ENCODE measurements around the gene LRRTM3.

Gene LRRTM3

DNA sequence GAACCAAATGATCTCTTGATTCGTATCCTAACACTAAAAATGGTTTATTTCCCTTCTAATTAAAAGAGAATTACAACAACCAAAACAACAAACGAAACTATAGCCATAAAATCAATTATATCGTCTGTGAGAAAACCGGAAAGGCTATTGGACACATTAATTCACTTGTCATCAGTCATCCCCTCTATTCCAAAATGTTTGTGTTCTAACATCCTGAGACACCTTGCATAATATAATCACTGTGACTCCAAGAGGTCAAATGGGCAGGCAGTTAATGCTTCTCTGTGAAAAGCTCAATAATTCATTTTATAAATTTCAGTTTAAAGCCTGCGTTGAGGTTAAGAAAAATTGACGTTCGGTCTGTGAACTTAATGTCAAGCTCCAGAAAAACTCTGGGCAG is 463 bp upstream of the LRRTM3 start:
- TF ChIP-seq, protein P1, sequence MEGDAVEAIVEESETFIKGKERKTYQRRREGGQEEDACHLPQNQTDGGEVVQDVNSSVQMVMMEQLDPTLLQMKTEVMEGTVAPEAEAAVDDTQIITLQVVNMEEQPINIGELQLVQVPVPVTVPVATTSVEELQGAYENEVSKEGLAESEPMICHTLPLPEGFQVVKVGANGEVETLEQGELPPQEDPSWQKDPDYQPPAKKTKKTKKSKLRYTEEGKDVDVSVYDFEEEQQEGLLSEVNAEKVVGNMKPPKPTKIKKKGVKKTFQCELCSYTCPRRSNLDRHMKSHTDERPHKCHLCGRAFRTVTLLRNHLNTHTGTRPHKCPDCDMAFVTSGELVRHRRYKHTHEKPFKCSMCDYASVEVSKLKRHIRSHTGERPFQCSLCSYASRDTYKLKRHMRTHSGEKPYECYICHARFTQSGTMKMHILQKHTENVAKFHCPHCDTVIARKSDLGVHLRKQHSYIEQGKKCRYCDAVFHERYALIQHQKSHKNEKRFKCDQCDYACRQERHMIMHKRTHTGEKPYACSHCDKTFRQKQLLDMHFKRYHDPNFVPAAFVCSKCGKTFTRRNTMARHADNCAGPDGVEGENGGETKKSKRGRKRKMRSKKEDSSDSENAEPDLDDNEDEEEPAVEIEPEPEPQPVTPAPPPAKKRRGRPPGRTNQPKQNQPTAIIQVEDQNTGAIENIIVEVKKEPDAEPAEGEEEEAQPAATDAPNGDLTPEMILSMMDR (IDR thresholded peaks at IDR 0.05; ENCODE audit: borderline replicate concordance, extremely low read depth, low read length, poor library complexity, severe bottlenecking) = no peak
- no peak for TF ChIP-seq EZH2 (IDR thresholded peaks at IDR 0.05; ENCODE audit: borderline replicate concordance, low read depth, low read length, severe bottlenecking)
- Histone ChIP-seq H3K27ac (ENCODE audit: low read length) (no peak overlapping the region), H3K4me3 (ENCODE audit: low read depth in 1 of 2, low read length in 2 of 2) (no peak overlapping the region), H3K4me1 (ENCODE audit: insufficient read depth, low read length) (no peaks in the 10 kb centered on the region), H3K4me2 (ENCODE audit: insufficient read depth, low read length) (no peak overlapping the region), H3K79me2 (ENCODE audit: insufficient read depth, low read length) (no peaks in the 10 kb centered on the region), H3K27me3 (ENCODE audit: insufficient read depth, low read length, poor library complexity) (no peaks in the 10 kb centered on the region), H3K9ac (ENCODE audit: low read depth, low read length) (no peak overlapping the region), H2AFZ (ENCODE audit: low read depth, low read length) (no peak overlapping the region), H3K36me3 (ENCODE audit: insufficient read depth, low read length) (no peaks in the 10 kb centered on the region), H3K9me3 (ENCODE audit: insufficient read depth, low read length, severe bottlenecking) (no peaks in the 10 kb centered on the region), H4K20me1 (ENCODE audit: insufficient read depth, low read length) (no peaks in the 10 kb centered on the region)
- ATAC-seq (ENCODE audit: insufficient read depth, low read depth) = no peak
- DNase-seq = no peak

DNA sequence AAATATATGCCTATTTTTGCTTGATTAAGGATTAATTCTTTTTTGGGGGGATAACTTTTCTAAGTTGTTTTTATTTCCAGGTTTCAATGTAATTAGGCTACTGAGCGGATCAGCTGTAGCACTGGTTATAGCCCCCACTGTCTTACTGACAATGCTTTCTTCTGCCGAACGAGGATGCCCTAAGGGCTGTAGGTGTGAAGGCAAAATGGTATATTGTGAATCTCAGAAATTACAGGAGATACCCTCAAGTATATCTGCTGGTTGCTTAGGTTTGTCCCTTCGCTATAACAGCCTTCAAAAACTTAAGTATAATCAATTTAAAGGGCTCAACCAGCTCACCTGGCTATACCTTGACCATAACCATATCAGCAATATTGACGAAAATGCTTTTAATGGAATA is 1.0 kb downstream of the LRRTM3 start:
- Histone ChIP-seq H3K4me2 (ENCODE audit: insufficient read depth, low read length) (no peak overlapping the region), H3K79me2 (ENCODE audit: insufficient read depth, low read length) (no peaks in the 10 kb centered on the region), H3K4me1 (ENCODE audit: insufficient read depth, low read length) (no peaks in the 10 kb centered on the region), H3K9ac (ENCODE audit: low read depth, low read length) (no peak overlapping the region), H4K20me1 (ENCODE audit: insufficient read depth, low read length) (no peaks in the 10 kb centered on the region), H3K27ac (ENCODE audit: low read length) (no peak overlapping the region), H2AFZ (ENCODE audit: low read depth, low read length) (no peak overlapping the region), H3K27me3 (ENCODE audit: insufficient read depth, low read length, poor library complexity) (no peaks in the 10 kb centered on the region), H3K4me3 (ENCODE audit: low read depth in 1 of 2, low read length in 2 of 2) (no peak overlapping the region), H3K36me3 (ENCODE audit: insufficient read depth, low read length) (no peaks in the 10 kb centered on the region), H3K9me3 (ENCODE audit: insufficient read depth, low read length, severe bottlenecking) (no peaks in the 10 kb centered on the region)
- TF ChIP-seq, protein P1 (IDR thresholded peaks at IDR 0.05; ENCODE audit: borderline replicate concordance, extremely low read depth, low read length, poor library complexity, severe bottlenecking) = no peak
- no peak for TF ChIP-seq EZH2 (IDR thresholded peaks at IDR 0.05; ENCODE audit: borderline replicate concordance, low read depth, low read length, severe bottlenecking)
- DNase-seq (no peak), ATAC-seq (ENCODE audit: insufficient read depth, low read depth) (no peak)

DNA sequence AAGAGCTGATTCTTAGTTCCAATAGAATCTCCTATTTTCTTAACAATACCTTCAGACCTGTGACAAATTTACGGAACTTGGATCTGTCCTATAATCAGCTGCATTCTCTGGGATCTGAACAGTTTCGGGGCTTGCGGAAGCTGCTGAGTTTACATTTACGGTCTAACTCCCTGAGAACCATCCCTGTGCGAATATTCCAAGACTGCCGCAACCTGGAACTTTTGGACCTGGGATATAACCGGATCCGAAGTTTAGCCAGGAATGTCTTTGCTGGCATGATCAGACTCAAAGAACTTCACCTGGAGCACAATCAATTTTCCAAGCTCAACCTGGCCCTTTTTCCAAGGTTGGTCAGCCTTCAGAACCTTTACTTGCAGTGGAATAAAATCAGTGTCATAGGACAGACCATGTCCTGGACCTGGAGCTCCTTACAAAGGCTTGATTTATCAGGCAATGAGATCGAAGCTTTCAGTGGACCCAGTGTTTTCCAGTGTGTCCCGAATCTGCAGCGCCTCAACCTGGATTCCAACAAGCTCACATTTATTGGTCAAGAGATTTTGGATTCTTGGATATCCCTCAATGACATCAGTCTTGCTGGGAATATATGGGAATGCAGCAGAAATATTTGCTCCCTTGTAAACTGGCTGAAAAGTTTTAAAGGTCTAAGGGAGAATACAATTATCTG is 1.6 kb downstream of the LRRTM3 start:
- DNase-seq (no peak), ATAC-seq (ENCODE audit: insufficient read depth, low read depth) (no peak)
- H3K79me2 ChIP-seq (ENCODE audit: insufficient read depth, low read length) = no peaks in the 10 kb centered on the region
- no peaks in the 10 kb centered on the region for H3K9me3 ChIP-seq (ENCODE audit: insufficient read depth, low read length, severe bottlenecking)
- no peaks in the 10 kb centered on the region for H4K20me1 ChIP-seq (ENCODE audit: insufficient read depth, low read length)
- TF ChIP-seq, protein P1 (IDR thresholded peaks at IDR 0.05; ENCODE audit: borderline replicate concordance, extremely low read depth, low read length, poor library complexity, severe bottlenecking) = no peak
- no peak for TF ChIP-seq EZH2 (IDR thresholded peaks at IDR 0.05; ENCODE audit: borderline replicate concordance, low read depth, low read length, severe bottlenecking)
- H3K27me3 ChIP-seq (ENCODE audit: insufficient read depth, low read length, poor library complexity) = no peaks in the 10 kb centered on the region
- no peaks in the 10 kb centered on the region for H3K4me1 ChIP-seq (ENCODE audit: insufficient read depth, low read length)
- H3K36me3 ChIP-seq (ENCODE audit: insufficient read depth, low read length) = no peaks in the 10 kb centered on the region
- no peak overlapping the region for H3K27ac ChIP-seq (ENCODE audit: low read length)
- H2AFZ ChIP-seq (ENCODE audit: low read depth, low read length) = no peak overlapping the region
- no peak overlapping the region for H3K9ac ChIP-seq (ENCODE audit: low read depth, low read length)
- no peak overlapping the region for H3K4me3 ChIP-seq (ENCODE audit: low read depth in 1 of 2, low read length in 2 of 2)
- H3K4me2 ChIP-seq (ENCODE audit: insufficient read depth, low read length) = no peak overlapping the region

All from DND-41 (cell line).